DND-41 (cell line): ENCODE measurements around the gene A3GALT2.

Experiments
- ATAC-seq: fragments of 200-7000 bp; cut with Tn5 transposase; 3 replicates; pipeline ENCODE4 v1.9.1; 2021; ENCODE audit warnings: low read depth; ENCODE audit not compliant: insufficient read depth
- DNase-seq: peaks from one replicate; pipeline ENCODE4 v3.0.0-alpha.2; 2020
- H2AFZ ChIP-seq: 2 replicates; pipeline ENCODE4 v1.6.0; 2012; ENCODE audit warnings: low read depth, low read length
- H3K27ac ChIP-seq: 2 replicates; pipeline ENCODE4 v1.5.1; 2012; ENCODE audit warnings: low read length, inconsistent platforms
- H3K27me3 ChIP-seq: fragments of 200-600 bp; sonication (generic); 2 replicates; pipeline ENCODE4 v1.6.0; 2012; ENCODE audit warnings: low read length, mild to moderate bottlenecking, inconsistent platforms; ENCODE audit not compliant: insufficient read depth, poor library complexity
- H3K36me3 ChIP-seq: 2 replicates; pipeline ENCODE4 v1.5.1; 2012; ENCODE audit warnings: low read length, inconsistent platforms; ENCODE audit not compliant: insufficient read depth
- H3K4me1 ChIP-seq: 2 replicates; pipeline ENCODE4 v1.5.1; 2012; ENCODE audit warnings: mild to moderate bottlenecking, low read length; ENCODE audit not compliant: insufficient read depth
- H3K4me2 ChIP-seq: 2 replicates; pipeline ENCODE4 v1.6.0; 2012; ENCODE audit warnings: mild to moderate bottlenecking, moderate library complexity, low read length, inconsistent platforms; ENCODE audit not compliant: insufficient read depth
- H3K4me3 ChIP-seq, 2 experiments: fragments of 200-600 bp in 1 of 2; shearing (Covaris generic) in 1 of 2; 2 replicates each; pipeline ENCODE4 v1.5.1; 2012 to 2016; ENCODE audit warnings: inconsistent platforms in 2 of 2, low read length in 2 of 2, mild to moderate bottlenecking in 2 of 2, low read depth in 1 of 2, moderate library complexity in 1 of 2
- H3K79me2 ChIP-seq: 2 replicates; pipeline ENCODE4 v1.6.0; 2012; ENCODE audit warnings: low read length, inconsistent platforms; ENCODE audit not compliant: insufficient read depth
- H3K9ac ChIP-seq: 2 replicates; pipeline ENCODE4 v1.6.0; 2012; ENCODE audit warnings: low read depth, mild to moderate bottlenecking, inconsistent platforms, low read length, moderate library complexity
- H3K9me3 ChIP-seq: 2 replicates; pipeline ENCODE4 v1.5.1; 2012; ENCODE audit warnings: low read length, moderate library complexity, mild to moderate bottlenecking, inconsistent platforms; ENCODE audit not compliant: insufficient read depth, severe bottlenecking
- H4K20me1 ChIP-seq: 2 replicates; pipeline ENCODE4 v1.6.0; 2012; ENCODE audit warnings: low read length; ENCODE audit not compliant: insufficient read depth
- EZH2 ChIP-seq: IDR thresholded peaks from 3 replicates; pipeline ENCODE4 v1.6.1; 2012; ENCODE audit warnings: borderline replicate concordance, low read depth, mild to moderate bottlenecking, moderate library complexity, low read length, inconsistent platforms; ENCODE audit not compliant: severe bottlenecking
- TF ChIP-seq, protein P1 (sequence below): IDR thresholded peaks from 2 replicates; pipeline ENCODE4 v1.5.1; 2012; ENCODE audit warnings: borderline replicate concordance, low read length, moderate library complexity, mild to moderate bottlenecking; ENCODE audit not compliant: poor library complexity, severe bottlenecking; ENCODE audit errors: extremely low read depth

Gene A3GALT2

GRCh38 chr1:33257772-33258712, 62.9 kb downstream of the A3GALT2 start:
- Histone ChIP-seq H3K27ac (peak overlapping the region; percentile 93), H3K79me2 (peaks cover 61% of the 10 kb centered on the region), H3K4me1 (peaks cover 29% of the 10 kb centered on the region)

DNA sequence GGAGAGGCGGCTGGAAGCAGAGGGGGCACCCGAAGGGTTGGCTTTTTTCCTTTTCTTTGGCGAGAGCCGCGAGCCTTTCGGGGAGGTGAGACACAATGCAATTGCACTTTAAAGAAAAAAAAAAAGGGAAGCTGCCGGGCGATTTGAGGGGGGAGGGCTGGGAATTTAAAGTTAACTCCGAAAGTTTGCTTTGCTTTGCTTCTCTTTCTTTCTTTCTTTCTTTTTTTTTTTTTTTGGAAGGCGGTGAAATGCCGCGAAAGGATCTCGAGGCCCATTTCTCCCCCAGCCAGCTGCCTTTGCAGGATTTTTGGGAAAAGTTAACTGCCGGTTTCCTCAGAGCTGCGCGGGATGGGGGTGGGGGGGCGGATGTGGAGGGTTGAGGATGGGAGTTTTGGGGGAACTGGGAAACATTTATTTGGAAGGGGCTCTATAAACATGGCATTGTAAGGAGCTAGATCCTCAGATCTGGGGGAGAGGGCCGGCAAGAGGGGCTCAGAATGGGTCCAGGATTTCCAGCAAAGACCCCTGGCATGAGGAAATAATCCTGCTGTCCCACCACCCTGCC, 63.6 kb downstream of the A3GALT2 start:
- Histone ChIP-seq H3K4me1 (peaks cover 29% of the 10 kb centered on the region), H3K27me3 (no peaks in the 10 kb centered on the region), H3K27ac (peak overlapping the region; percentile 93), H3K4me3 (peak overlapping the region; percentile 79 to 98), H3K36me3 (peaks cover 18% of the 10 kb centered on the region), H4K20me1 (peaks cover 41% of the 10 kb centered on the region), H3K9ac (peak overlapping the region; percentile 91), H3K4me2 (peak overlapping the region; percentile 95), H3K9me3 (no peaks in the 10 kb centered on the region), H2AFZ (peak overlapping the region; percentile 79), H3K79me2 (peaks cover 55% of the 10 kb centered on the region)
- ATAC-seq (no peak), DNase-seq (no peak)
- no peak for TF ChIP-seq EZH2
- TF ChIP-seq, protein P1, sequence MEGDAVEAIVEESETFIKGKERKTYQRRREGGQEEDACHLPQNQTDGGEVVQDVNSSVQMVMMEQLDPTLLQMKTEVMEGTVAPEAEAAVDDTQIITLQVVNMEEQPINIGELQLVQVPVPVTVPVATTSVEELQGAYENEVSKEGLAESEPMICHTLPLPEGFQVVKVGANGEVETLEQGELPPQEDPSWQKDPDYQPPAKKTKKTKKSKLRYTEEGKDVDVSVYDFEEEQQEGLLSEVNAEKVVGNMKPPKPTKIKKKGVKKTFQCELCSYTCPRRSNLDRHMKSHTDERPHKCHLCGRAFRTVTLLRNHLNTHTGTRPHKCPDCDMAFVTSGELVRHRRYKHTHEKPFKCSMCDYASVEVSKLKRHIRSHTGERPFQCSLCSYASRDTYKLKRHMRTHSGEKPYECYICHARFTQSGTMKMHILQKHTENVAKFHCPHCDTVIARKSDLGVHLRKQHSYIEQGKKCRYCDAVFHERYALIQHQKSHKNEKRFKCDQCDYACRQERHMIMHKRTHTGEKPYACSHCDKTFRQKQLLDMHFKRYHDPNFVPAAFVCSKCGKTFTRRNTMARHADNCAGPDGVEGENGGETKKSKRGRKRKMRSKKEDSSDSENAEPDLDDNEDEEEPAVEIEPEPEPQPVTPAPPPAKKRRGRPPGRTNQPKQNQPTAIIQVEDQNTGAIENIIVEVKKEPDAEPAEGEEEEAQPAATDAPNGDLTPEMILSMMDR = no peak

More at GRCh38 chr1:33257772-33258712, 62.9 kb downstream of the A3GALT2 start:
- H3K36me3 ChIP-seq = peaks cover 24% of the 10 kb centered on the region
- H4K20me1 ChIP-seq = peaks cover 47% of the 10 kb centered on the region
- DNase-seq (no peak), ATAC-seq (no peak)
- H3K27me3 ChIP-seq = no peaks in the 10 kb centered on the region
- peak overlapping the region; percentile 79 for H2AFZ ChIP-seq
- H3K4me3 ChIP-seq = peak overlapping the region; percentile 79 to 98
- TF ChIP-seq, protein P1 = no peak
- TF ChIP-seq EZH2 = no peak
- peak overlapping the region; percentile 95 for H3K4me2 ChIP-seq
- H3K9ac ChIP-seq = peak overlapping the region; percentile 91
- no peaks in the 10 kb centered on the region for H3K9me3 ChIP-seq
